Adrenal gland (tissue), 5 donors: Measurements from ENCODE around the gene EPN3.

ENCODE experiments used
- CTCF ChIP-seq, 6 experiments: fragments of 450-650 bp in 4 of 6; fragments of 200-600 bp in 2 of 6; sonication (generic) in 1 of 6; IDR thresholded peaks; 1 replicate in 5 of 6; 2 replicates in 1 of 6; pipeline versions ENCODE4 v1.5.1 to v1.8.0; 2016 to 2021; ENCODE audit warnings: antibody characterized with exemption in 6 of 6, mild to moderate bottlenecking in 2 of 6, moderate library complexity in 1 of 6
- POLR2A ChIP-seq, 2 donors: fragments of 450-650 bp; IDR thresholded peaks; one replicate each; pipeline ENCODE4 v1.6.1; 2017; ENCODE audit warnings: antibody characterized with exemption in 2 of 2, mild to moderate bottlenecking in 2 of 2, moderate library complexity in 1 of 2
- donor health status: DM: no; HTN: no; CAD: no.

- TF ChIP-seq POLR2A (IDR thresholded peaks at IDR 0.05) (no peak), CTCF (IDR thresholded peaks at IDR 0.05) (no peak)
Measured at GRCh38 chr17:50593321-50593720, 60.8 kb downstream of the EPN3 start.
